OCI-LY7 (cell line): ENCODE results near the gene TCF12. TPM values are rescaled to one million over a fixed set of nuclear protein-coding genes. Genes with fewer than 3 reads are reported as not detected.

Experiments
- BruUV-seq: library from RNA; stranded (reverse); fragments of 400-500 nt; replicated peaks from 2 replicates; lab custom pipeline; 2021; lab: Mats Ljungman, UMichigan
- CTCF ChIA-PET: fragments of 300-600 bp; sonication (Branson Sonifier 250); formaldehyde crosslinking; loops from one replicate; lab custom pipeline; 2022; ENCODE audit warnings: antibody characterized with exemption; ENCODE audit not compliant: unreplicated experiment; lab: Charles Lee
- POLR2A ChIA-PET: fragments of 300-600 bp; sonication (Branson Sonifier 250); formaldehyde crosslinking; loops from one replicate; lab custom pipeline; 2022; ENCODE audit warnings: antibody characterized with exemption; lab: Charles Lee
- DNase-seq: peaks from one replicate; pipeline ENCODE4 v3.0.0-alpha.2; 2015; ENCODE audit warnings: low spot score
- H2AFZ ChIP-seq: fragments of 200-600 bp; sonication (generic), shearing (Covaris generic); 2 replicates; pipeline ENCODE4 v1.6.1; 2014; ENCODE audit warnings: mild to moderate bottlenecking, antibody characterized with exemption, low read length, moderate library complexity
- H3K27ac ChIP-seq: fragments of 200-600 bp; sonication (generic); 2 replicates; pipeline ENCODE4 v1.5.1; 2014; ENCODE audit warnings: mixed run types, low read depth, mild to moderate bottlenecking, moderate library complexity, low read length, inconsistent platforms; ENCODE audit not compliant: poor library complexity, severe bottlenecking
- H3K36me3 ChIP-seq: fragments of 200-600 bp; sonication (generic); 2 replicates; pipeline ENCODE4 v1.6.1; 2014; ENCODE audit warnings: mild to moderate bottlenecking, antibody characterized with exemption, low read length, moderate library complexity, mixed read lengths; ENCODE audit not compliant: insufficient read depth
- H3K4me1 ChIP-seq: fragments of 200-600 bp; sonication (generic); 2 replicates; pipeline ENCODE4 v1.5.1; 2014; ENCODE audit warnings: mild to moderate bottlenecking, low read length; ENCODE audit not compliant: insufficient read depth, poor library complexity, severe bottlenecking
- H3K4me2 ChIP-seq: fragments of 200-600 bp; sonication (generic); 2 replicates; pipeline ENCODE4 v1.6.1; 2014; ENCODE audit warnings: mild to moderate bottlenecking, low read length
- H3K4me3 ChIP-seq: fragments of 200-600 bp; sonication (generic); 2 replicates; pipeline ENCODE4 v1.5.1; 2014; ENCODE audit warnings: mild to moderate bottlenecking, low read depth, low read length; ENCODE audit not compliant: poor library complexity, severe bottlenecking
- H3K79me2 ChIP-seq: fragments of 200-600 bp; sonication (generic); 2 replicates; pipeline ENCODE4 v1.6.1; 2016; ENCODE audit warnings: low read depth, mild to moderate bottlenecking, low read length, moderate library complexity, mixed read lengths; ENCODE audit not compliant: insufficient read depth
- H3K9me2 ChIP-seq: fragments of 200-600 bp; sonication (generic); 2 replicates; pipeline ENCODE4 v1.6.1; 2016; ENCODE audit warnings: mild to moderate bottlenecking, low read length, mixed read lengths; ENCODE audit not compliant: insufficient read depth
- H3K9me3 ChIP-seq: fragments of 200-600 bp; sonication (generic); 2 replicates; pipeline ENCODE4 v1.6.1; 2014; ENCODE audit warnings: mild to moderate bottlenecking, mixed run types, low read length, mixed read lengths
- H4K20me1 ChIP-seq: fragments of 200-600 bp; sonication (generic); 2 replicates; pipeline ENCODE4 v1.6.1; 2014; ENCODE audit warnings: mild to moderate bottlenecking, antibody characterized with exemption, low read length, moderate library complexity, mixed read lengths; ENCODE audit not compliant: insufficient read depth
- CTCF ChIP-seq: fragments of 200-600 bp; sonication (generic); conservative IDR thresholded peaks from 2 replicates; pipeline ENCODE4 v1.5.1; 2014; ENCODE audit warnings: mild to moderate bottlenecking, antibody characterized with exemption, low read length, moderate library complexity, mixed read lengths
- EZH2phosphoT487 ChIP-seq: fragments of 200-600 bp; sonication (generic); IDR thresholded peaks from 2 replicates; pipeline ENCODE4 v1.6.1; 2018; ENCODE audit warnings: low read depth, borderline replicate concordance, mild to moderate bottlenecking, mixed run types, antibody characterized with exemption, low read length, moderate library complexity, mixed read lengths
- intact Hi-C: fragments of 100-400 bp; cut with micrococcal nuclease; formaldehyde crosslinking; loops from one replicate; pipeline ENCODE4 v1.10.0; 2022; ENCODE audit not compliant: unreplicated experiment
- total RNA-seq, 2 experiments: library from RNA; depleted of rRNA in 1 of 2; stranded (reverse); fragments of >200 nt in 1 of 2; shearing (Covaris generic) in 1 of 2; gene quantifications; 2 replicates each; pipeline ENCODE4 v1.2.3, GENCODE V29; 2014 to 2022

Gene TCF12
- total RNA-seq, 2 experiments from 2014 or later = 51.6 to 139 TPM

GRCh38 chr15:57172925-57173324 is 254.5 kb downstream of the TCF12 start:
- CTCF ChIA-PET = no interaction called here
- intact Hi-C loops = no loop called here
- H3K79me2 ChIP-seq = no peaks in the 10 kb centered on the region
- H3K27ac ChIP-seq = no peak overlapping the region
- TF ChIP-seq EZH2phosphoT487 (no peak), CTCF (no peak)
- H3K9me3 ChIP-seq = no peaks in the 10 kb centered on the region
- DNase-seq = no peak
- no peak overlapping the region for H3K4me2 ChIP-seq
- no peaks in the 10 kb centered on the region for H4K20me1 ChIP-seq
- H3K4me3 ChIP-seq = no peak overlapping the region
- peaks cover 14% of the 10 kb centered on the region for H3K36me3 ChIP-seq
- H3K4me1 ChIP-seq = no peaks in the 10 kb centered on the region
- no TSS peak for BruUV-seq
- POLR2A ChIA-PET = interaction anchor here (1.2 to 1.7 kb wide), 2 partner anchors 27 to 134 kb away, joined by 3 to 6 read pairs; no protein-coding TSS in a partner anchor
- H2AFZ ChIP-seq = no peak overlapping the region
- H3K9me2 ChIP-seq = no peaks in the 10 kb centered on the region

GRCh38 chr15:57183041-57183440 is 264.6 kb downstream of the TCF12 start:
- Histone ChIP-seq H3K79me2 (no peaks in the 10 kb centered on the region), H4K20me1 (no peaks in the 10 kb centered on the region), H3K4me2 (no peak overlapping the region), H3K36me3 (peaks cover 16% of the 10 kb centered on the region; the same call in 1 of the 2 replicates), H3K9me3 (no peaks in the 10 kb centered on the region; the same call in 1 of the 2 replicates), H3K9me2 (no peaks in the 10 kb centered on the region), H3K4me3 (no peak overlapping the region), H2AFZ (no peak overlapping the region), H3K4me1 (no peaks in the 10 kb centered on the region), H3K27ac (no peak overlapping the region)
- CTCF ChIA-PET = no interaction called here
- intact Hi-C loops = no loop called here
- POLR2A ChIA-PET = interaction anchor here (0.7 kb wide), 1 partner anchor 27 kb away, joined by 3 read pairs; no protein-coding TSS in a partner anchor
- DNase-seq = no peak
- TF ChIP-seq CTCF (no peak), EZH2phosphoT487 (no peak)
- BruUV-seq = no TSS peak

GRCh38 chr15:57183614-57184344 is 265.3 kb downstream of the TCF12 start:
- intact Hi-C loops = no loop called here
- POLR2A ChIA-PET = no interaction called here

More at GRCh38 chr15:57183614-57184344, 265.3 kb downstream of the TCF12 start:
- no peak overlapping the region for H3K4me2 ChIP-seq
- peaks cover 16% of the 10 kb centered on the region; the same call in 1 of the 2 replicates for H3K36me3 ChIP-seq
- no peaks in the 10 kb centered on the region; the same call in 1 of the 2 replicates for H3K9me3 ChIP-seq
- H3K27ac ChIP-seq = no peak overlapping the region
- H3K4me3 ChIP-seq = no peak overlapping the region
- TF ChIP-seq CTCF = no peak
- TF ChIP-seq EZH2phosphoT487 = no peak
- no peaks in the 10 kb centered on the region for H3K9me2 ChIP-seq
- DNase-seq = no peak
- BruUV-seq = no TSS peak
- CTCF ChIA-PET = no interaction called here
- H3K79me2 ChIP-seq = no peaks in the 10 kb centered on the region
- no peaks in the 10 kb centered on the region for H3K4me1 ChIP-seq
- no peaks in the 10 kb centered on the region for H4K20me1 ChIP-seq
- H2AFZ ChIP-seq = no peak overlapping the region
